Measurements from ENCODE around the gene RNF111. TPM values are rescaled to one million over a fixed set of nuclear protein-coding genes. Genes with fewer than 3 reads are reported as not detected.
A peak's percentile ranks its signal among the peaks of the same experiment; 100 is the strongest.
"Not testable (repeated sequence)": the region's sequence is repeated elsewhere in the genome, so short reads cannot be mapped to it uniquely, and the experiment has no call there.

Gene RNF111
- total RNA-seq, 2 experiments from 2014 or later = 27.0 to 36.0 TPM

GRCh38 chr15:59105854-59106253 is 118.4 kb downstream of the RNF111 start:
- POLR2A ChIA-PET = no interaction called here
- Mint-ChIP-seq H3K27ac (peak overlapping the region; percentile 91), H3K27me3 (no peaks in the 10 kb centered on the region), H3K9me3 (ENCODE audit: low read depth) (no peaks in the 10 kb centered on the region), H3K4me3 (peak overlapping the region; percentile 91), H3K4me1 (peaks cover 11% of the 10 kb centered on the region), H3K36me3 (ENCODE audit: low read depth) (peaks cover 23% of the 10 kb centered on the region)
- CTCF ChIA-PET = no interaction called here
- ATAC-seq = no peak
- intact Hi-C loops (cut with DNase I, micrococcal nuclease) = loop anchor here (1.0 to 10.0 kb wide), 5 partner anchors 119 to 551 kb away; partner anchors contain the start of genes GTF2A2 (in 1 of the 2), RNF111 (in 1 of the 2) and SLTM (in 1 of the 2)
- no peak for DNase-seq

GRCh38 chr15:59111251-59111650 is 123.8 kb downstream of the RNF111 start:
- ATAC-seq (no peak), DNase-seq (no peak)
- H3K4me1 Mint-ChIP-seq = no peaks in the 10 kb centered on the region
- H3K4me3 Mint-ChIP-seq = no peak overlapping the region
- ChIA-PET CTCF (interaction anchor here (1.0 kb wide), 1 partner anchor 154 kb away, joined by 3 read pairs; no protein-coding TSS in a partner anchor), POLR2A (no interaction called here)
- intact Hi-C loops (cut with DNase I, micrococcal nuclease) = no loop called here
- H3K27me3 Mint-ChIP-seq = no peaks in the 10 kb centered on the region
- no peaks in the 10 kb centered on the region for H3K9me3 Mint-ChIP-seq (ENCODE audit: low read depth)
- H3K27ac Mint-ChIP-seq = no peak overlapping the region
- H3K36me3 Mint-ChIP-seq (ENCODE audit: low read depth) = peaks cover 52% of the 10 kb centered on the region

- Mint-ChIP-seq H3K27me3 (no peaks in the 10 kb centered on the region), H3K36me3 (ENCODE audit: low read depth) (peaks cover 53% of the 10 kb centered on the region), H3K27ac (no peak overlapping the region), H3K4me1 (no peaks in the 10 kb centered on the region), H3K9me3 (ENCODE audit: low read depth) (no peaks in the 10 kb centered on the region), H3K4me3 (no peak overlapping the region)
- ChIA-PET POLR2A (no interaction called here), CTCF (no interaction called here)
- DNase-seq (no peak), ATAC-seq (no peak)
- intact Hi-C loops (cut with DNase I, micrococcal nuclease) = no loop called here
Observed at GRCh38 chr15:59115047-59115446, 127.6 kb downstream of the RNF111 start.

- H3K27me3 Mint-ChIP-seq = no peaks in the 10 kb centered on the region
- no peaks in the 10 kb centered on the region for H3K4me1 Mint-ChIP-seq
- no peaks in the 10 kb centered on the region for H3K9me3 Mint-ChIP-seq (ENCODE audit: low read depth)
- H3K4me3 Mint-ChIP-seq = no peak overlapping the region
- CTCF ChIA-PET = no interaction called here
- DNase-seq = no peak
- POLR2A ChIA-PET = interaction anchor here (0.6 kb wide), 1 partner anchor 139 kb away, joined by 4 read pairs; no protein-coding TSS in a partner anchor
- intact Hi-C loops (cut with DNase I, micrococcal nuclease) = no loop called here
- peaks cover 48% of the 10 kb centered on the region for H3K36me3 Mint-ChIP-seq (ENCODE audit: low read depth)
- ATAC-seq = no peak
- no peak overlapping the region for H3K27ac Mint-ChIP-seq
Observed at GRCh38 chr15:59116141-59116540, 128.7 kb downstream of the RNF111 start.

GRCh38 chr15:59116771-59117170 is 129.3 kb downstream of the RNF111 start:
- POLR2A ChIA-PET = no interaction called here
- Mint-ChIP-seq H3K27ac (no peak overlapping the region), H3K27me3 (no peaks in the 10 kb centered on the region), H3K36me3 (ENCODE audit: low read depth) (peaks cover 47% of the 10 kb centered on the region), H3K4me1 (no peaks in the 10 kb centered on the region), H3K9me3 (ENCODE audit: low read depth) (no peaks in the 10 kb centered on the region), H3K4me3 (no peak overlapping the region)
- intact Hi-C loops (cut with DNase I, micrococcal nuclease) = no loop called here
- CTCF ChIA-PET = no interaction called here
- ATAC-seq (no peak), DNase-seq (no peak)

- CTCF ChIA-PET = interaction anchor here (1.5 kb wide), 1 partner anchor 140 kb away, joined by 3 read pairs; no protein-coding TSS in a partner anchor
- intact Hi-C loops (cut with DNase I, micrococcal nuclease) = no loop called here
- POLR2A ChIA-PET = no interaction called here
- H3K27ac Mint-ChIP-seq = no peak overlapping the region
- no peaks in the 10 kb centered on the region for H3K27me3 Mint-ChIP-seq
- ATAC-seq = no peak
- H3K4me3 Mint-ChIP-seq = no peak overlapping the region
- peaks cover 50% of the 10 kb centered on the region for H3K36me3 Mint-ChIP-seq (ENCODE audit: low read depth)
- H3K9me3 Mint-ChIP-seq (ENCODE audit: low read depth) = no peaks in the 10 kb centered on the region
- no peaks in the 10 kb centered on the region for H3K4me1 Mint-ChIP-seq
- no peak for DNase-seq
Observed at GRCh38 chr15:59119625-59120024, 132.2 kb downstream of the RNF111 start.

- Mint-ChIP-seq H3K36me3 (ENCODE audit: low read depth) (peaks cover 47% of the 10 kb centered on the region), H3K27ac (no peak overlapping the region), H3K27me3 (no peaks in the 10 kb centered on the region), H3K9me3 (ENCODE audit: low read depth) (no peaks in the 10 kb centered on the region), H3K4me3 (no peak overlapping the region), H3K4me1 (no peaks in the 10 kb centered on the region)
- ChIA-PET POLR2A (interaction anchor here (0.6 kb wide), 1 partner anchor 293 kb away, joined by 12 read pairs; no protein-coding TSS in a partner anchor), CTCF (no interaction called here)
- ATAC-seq (no peak), DNase-seq (no peak)
- intact Hi-C loops (cut with DNase I, micrococcal nuclease) = no loop called here
Observed at GRCh38 chr15:59120937-59121336, 133.5 kb downstream of the RNF111 start.

GRCh38 chr15:59124261-59124660 is 136.8 kb downstream of the RNF111 start:
- H3K9me3 Mint-ChIP-seq (ENCODE audit: low read depth) = peaks cover under 1% of the 10 kb centered on the region
- ATAC-seq (no peak), DNase-seq (no peak)
- intact Hi-C loops (cut with DNase I, micrococcal nuclease) = no loop called here
- ChIA-PET POLR2A (no interaction called here), CTCF (interaction anchor here (1.0 kb wide), 1 partner anchor 20 kb away, joined by 4 read pairs; no protein-coding TSS in a partner anchor)
- no peaks in the 10 kb centered on the region for H3K27me3 Mint-ChIP-seq
- no peak overlapping the region for H3K4me3 Mint-ChIP-seq
- peaks cover 50% of the 10 kb centered on the region for H3K36me3 Mint-ChIP-seq (ENCODE audit: low read depth)
- no peak overlapping the region for H3K27ac Mint-ChIP-seq
- no peaks in the 10 kb centered on the region for H3K4me1 Mint-ChIP-seq

- intact Hi-C loops (cut with DNase I, micrococcal nuclease); H3K4me1 Mint-ChIP-seq; H3K4me3 Mint-ChIP-seq; H3K9me3 Mint-ChIP-seq (ENCODE audit: low read depth); H3K27ac Mint-ChIP-seq; ATAC-seq; H3K27me3 Mint-ChIP-seq; DNase-seq: not testable (repeated sequence)
- POLR2A ChIA-PET = interaction anchor here (0.6 kb wide), 1 partner anchor 19 kb away, joined by 5 read pairs; no protein-coding TSS in a partner anchor
- CTCF ChIA-PET = interaction anchor here (0.8 kb wide), 1 partner anchor 169 kb away, joined by 3 read pairs; no protein-coding TSS in a partner anchor
- H3K36me3 Mint-ChIP-seq (ENCODE audit: low read depth) = peaks cover 61% of the 10 kb centered on the region
Observed at GRCh38 chr15:59125683-59126082, 138.2 kb downstream of the RNF111 start.

- H3K4me1 Mint-ChIP-seq; DNase-seq; intact Hi-C loops (cut with DNase I, micrococcal nuclease); H3K27ac Mint-ChIP-seq; CTCF ChIA-PET; ATAC-seq; POLR2A ChIA-PET; H3K4me3 Mint-ChIP-seq; H3K27me3 Mint-ChIP-seq; H3K9me3 Mint-ChIP-seq (ENCODE audit: low read depth): not testable (repeated sequence)
- peaks cover 67% of the 10 kb centered on the region for H3K36me3 Mint-ChIP-seq (ENCODE audit: low read depth)
Observed at GRCh38 chr15:59127255-59127654, 139.8 kb downstream of the RNF111 start.

- H3K9me3 Mint-ChIP-seq (ENCODE audit: low read depth) = peaks cover 8% of the 10 kb centered on the region
- H3K36me3 Mint-ChIP-seq (ENCODE audit: low read depth) = peaks cover 40% of the 10 kb centered on the region
- intact Hi-C loops (cut with DNase I, micrococcal nuclease) = no loop called here
- H3K4me1 Mint-ChIP-seq = no peaks in the 10 kb centered on the region
- ChIA-PET CTCF (no interaction called here), POLR2A (no interaction called here)
- ATAC-seq (no peak), DNase-seq (no peak)
- H3K4me3 Mint-ChIP-seq = no peak overlapping the region
- no peaks in the 10 kb centered on the region for H3K27me3 Mint-ChIP-seq
- H3K27ac Mint-ChIP-seq = no peak overlapping the region
Observed at GRCh38 chr15:59131456-59131855, 144.0 kb downstream of the RNF111 start.

GRCh38 chr15:59131969-59132562 is 144.6 kb downstream of the RNF111 start:
- ChIA-PET CTCF (no interaction called here), POLR2A (no interaction called here)
- Mint-ChIP-seq H3K27me3 (no peaks in the 10 kb centered on the region), H3K9me3 (ENCODE audit: low read depth) (peaks cover 8% of the 10 kb centered on the region), H3K4me3 (no peak overlapping the region), H3K27ac (no peak overlapping the region), H3K36me3 (ENCODE audit: low read depth) (peaks cover 38% of the 10 kb centered on the region), H3K4me1 (peaks cover under 1% of the 10 kb centered on the region)
- intact Hi-C loops (cut with DNase I, micrococcal nuclease) = no loop called here
- no peak for ATAC-seq
- DNase-seq = no peak

Data from activated CD4-positive, alpha-beta T cell treated with anti-CD3 and anti-CD28 coated beads for 36 hours (primary cell).